ENCODE measurements around the gene ACTA1.

- TF ChIP-seq CTCF (IDR thresholded peaks at IDR 0.05; ENCODE audit: low read depth, low read length) (no peak), POLR2A (IDR thresholded peaks at IDR 0.05; ENCODE audit: extremely low read depth, insufficient read length) (no peak)
- TF ChIP-seq, protein P1, sequence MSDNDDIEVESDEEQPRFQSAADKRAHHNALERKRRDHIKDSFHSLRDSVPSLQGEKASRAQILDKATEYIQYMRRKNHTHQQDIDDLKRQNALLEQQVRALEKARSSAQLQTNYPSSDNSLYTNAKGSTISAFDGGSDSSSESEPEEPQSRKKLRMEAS (IDR thresholded peaks at IDR 0.05; ENCODE audit: low read depth, low read length), result no peak
These were observed at the start of gene ACTA1 for GRCh38 chr1:229434005-229434640.
